Activated T-helper 17 cell treated with anti-CD3 and anti-CD28 coated beads, Interleukin-2, amount 50 U/mL, for 72 hours (primary cell): ENCODE data around the gene MMP19. TPM values are rescaled to one million over a fixed set of nuclear protein-coding genes. Genes with fewer than 3 reads are reported as not detected.

Experiments used
- ATAC-seq: fragments of 150-1000 bp; cut with Tn5 transposase; replicated peaks from 2 replicates; pipeline ENCODE4 v1.10.0; 2021; ENCODE audit warnings: mild to moderate bottlenecking, moderate library complexity
- H3K27ac Mint-ChIP-seq: one replicate; pipeline ENCODE4 v1.8.0; 2022; ENCODE audit warnings: mixed read lengths
- H3K27me3 Mint-ChIP-seq: one replicate; pipeline ENCODE4 v1.8.0; 2022; ENCODE audit warnings: mixed read lengths
- H3K36me3 Mint-ChIP-seq: one replicate; pipeline ENCODE4 v1.8.0; 2022; ENCODE audit warnings: low read depth, mild to moderate bottlenecking, mixed read lengths
- H3K4me1 Mint-ChIP-seq: one replicate; pipeline ENCODE4 v1.8.0; 2022; ENCODE audit warnings: mixed read lengths
- H3K4me3 Mint-ChIP-seq: one replicate; pipeline ENCODE4 v1.8.0; 2022; ENCODE audit warnings: mild to moderate bottlenecking, mixed read lengths
- H3K9me3 Mint-ChIP-seq: one replicate; pipeline ENCODE4 v1.8.0; 2022; ENCODE audit warnings: mixed read lengths
- total RNA-seq, 2 donors: library from RNA; stranded (reverse); gene quantifications; one replicate each; pipeline ENCODE4 v1.2.3, GENCODE V29; 2022

The MMP19 gene
- total RNA-seq, 2 donors from 2014 or later: not detected

- Mint-ChIP-seq H3K4me1 (peaks cover 26% of the 10 kb centered on the region), H3K36me3 (peaks cover 91% of the 10 kb centered on the region), H3K4me3 (no peak overlapping the region), H3K27ac (peak overlapping the region; percentile 33), H3K9me3 (no peaks in the 10 kb centered on the region), H3K27me3 (no peaks in the 10 kb centered on the region)
- ATAC-seq: no peak
These were observed 30.6 kb downstream of the MMP19 start for GRCh38 chr12:55812088-55812487.

DNA sequence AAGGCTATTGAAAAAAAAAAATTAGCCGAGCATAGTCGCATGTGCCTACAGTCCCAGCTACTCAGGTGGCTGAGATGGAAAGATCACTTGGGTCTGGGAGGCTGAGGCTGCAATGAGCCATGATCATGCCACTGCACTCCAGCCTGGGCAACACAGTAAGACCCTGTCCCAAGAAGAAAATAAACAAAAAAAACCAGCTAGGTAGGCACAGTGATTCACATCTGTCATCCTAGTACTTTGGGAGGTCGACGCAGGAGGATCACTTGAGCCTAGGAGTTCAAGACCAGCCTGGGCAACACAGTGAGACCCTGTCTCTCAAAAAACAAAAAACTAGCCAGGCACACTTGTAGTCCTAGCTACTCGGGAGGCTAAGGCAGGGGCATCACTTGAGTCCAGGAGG, 33.5 kb downstream of the MMP19 start:
- peaks cover 28% of the 10 kb centered on the region for H3K4me1 Mint-ChIP-seq
- peaks cover 84% of the 10 kb centered on the region for H3K36me3 Mint-ChIP-seq
- H3K27me3 Mint-ChIP-seq: no peaks in the 10 kb centered on the region
- H3K9me3 Mint-ChIP-seq: no peaks in the 10 kb centered on the region
- no peak overlapping the region for H3K4me3 Mint-ChIP-seq
- peak overlapping the region; percentile 7 for H3K27ac Mint-ChIP-seq
- no peak for ATAC-seq

DNA sequence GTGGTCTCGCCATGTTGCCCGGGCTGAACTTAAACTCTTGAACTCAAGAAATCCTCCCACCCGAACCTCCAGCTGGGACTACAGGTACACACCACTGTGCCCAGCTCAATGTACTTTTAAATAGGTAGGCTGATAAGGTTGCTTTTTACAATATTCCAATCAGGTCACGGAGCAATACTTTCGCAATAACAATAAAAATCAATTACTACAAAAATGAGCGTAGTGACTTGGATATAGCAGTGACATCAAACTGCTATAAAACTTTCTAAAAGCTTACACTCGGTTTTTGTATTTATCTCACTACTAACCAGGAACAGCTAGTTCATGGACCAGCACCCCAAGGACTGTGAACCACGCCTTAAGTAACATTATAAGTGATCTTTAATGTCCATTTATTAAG, 35.8 kb downstream of the MMP19 start:
- Mint-ChIP-seq H3K9me3 (no peaks in the 10 kb centered on the region), H3K36me3 (peaks cover 84% of the 10 kb centered on the region), H3K27me3 (no peaks in the 10 kb centered on the region), H3K27ac (no peak overlapping the region), H3K4me1 (peaks cover 14% of the 10 kb centered on the region), H3K4me3 (no peak overlapping the region)
- ATAC-seq: no peak

GRCh38 chr12:55797550-55797949, 45.2 kb downstream of the MMP19 start:
- no peak for ATAC-seq
- Mint-ChIP-seq H3K27ac (peak overlapping the region; percentile 49), H3K36me3 (peaks cover 100% of the 10 kb centered on the region)

DNA sequence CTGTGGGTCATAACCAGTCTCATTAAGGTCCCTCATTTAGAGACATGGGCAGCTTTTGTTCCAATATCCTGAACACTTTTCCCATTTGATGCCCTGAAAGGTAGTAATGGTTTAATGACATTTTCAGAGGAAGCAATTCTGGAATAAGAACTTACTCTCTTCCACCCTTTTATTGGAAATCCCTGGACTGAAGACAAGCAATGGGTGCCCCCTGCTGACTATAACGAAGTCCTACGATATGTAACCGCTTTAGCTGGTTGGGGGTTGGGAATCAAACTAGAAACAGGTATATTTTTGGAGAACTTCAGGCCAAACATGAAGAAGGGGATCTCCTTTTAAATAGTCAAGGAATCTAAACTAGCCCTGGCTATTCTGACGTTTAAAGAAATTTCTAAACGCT, 45.7 kb downstream of the MMP19 start:
- Mint-ChIP-seq H3K27ac (peak overlapping the region; percentile 31), H3K9me3 (no peaks in the 10 kb centered on the region), H3K4me1 (peaks cover 5% of the 10 kb centered on the region), H3K36me3 (peaks cover 100% of the 10 kb centered on the region), H3K4me3 (no peak overlapping the region), H3K27me3 (no peaks in the 10 kb centered on the region)
- no peak for ATAC-seq

More at GRCh38 chr12:55797550-55797949, 45.2 kb downstream of the MMP19 start:
- H3K4me1 Mint-ChIP-seq: peaks cover 5% of the 10 kb centered on the region
- no peaks in the 10 kb centered on the region for H3K9me3 Mint-ChIP-seq
- H3K4me3 Mint-ChIP-seq: no peak overlapping the region
- no peaks in the 10 kb centered on the region for H3K27me3 Mint-ChIP-seq

- H3K27me3 Mint-ChIP-seq: no peaks in the 10 kb centered on the region
- peaks cover 5% of the 10 kb centered on the region for H3K4me1 Mint-ChIP-seq
- peak; percentile 77 for ATAC-seq
- H3K36me3 Mint-ChIP-seq: peaks cover 100% of the 10 kb centered on the region
- H3K27ac Mint-ChIP-seq: peak overlapping the region; percentile 49
- no peak overlapping the region for H3K4me3 Mint-ChIP-seq
- no peaks in the 10 kb centered on the region for H3K9me3 Mint-ChIP-seq
These were observed 46.8 kb downstream of the MMP19 start for GRCh38 chr12:55795950-55796349.

DNA sequence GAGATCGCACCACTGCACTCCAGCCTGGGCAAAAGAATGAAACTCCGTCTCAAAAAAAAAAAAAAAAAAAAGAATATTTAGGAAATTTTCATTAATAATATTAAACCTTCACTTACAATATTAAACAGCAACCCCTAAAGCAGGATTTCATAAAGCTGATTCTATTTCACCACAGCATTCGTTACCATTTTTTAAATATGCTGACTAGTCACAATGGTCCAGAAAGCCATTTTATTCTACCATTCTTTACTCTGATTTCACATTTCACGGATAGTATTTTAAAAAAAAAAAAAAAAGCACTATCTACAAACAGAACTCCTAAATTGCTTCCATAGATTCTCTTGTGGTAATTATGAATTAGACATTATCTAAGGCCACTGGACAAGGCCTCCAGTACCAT, 52.8 kb downstream of the MMP19 start:
- Mint-ChIP-seq H3K36me3 (peaks cover 100% of the 10 kb centered on the region), H3K27me3 (no peaks in the 10 kb centered on the region), H3K4me1 (no peaks in the 10 kb centered on the region), H3K4me3 (no peak overlapping the region), H3K27ac (no peak overlapping the region), H3K9me3 (no peaks in the 10 kb centered on the region)
- ATAC-seq: no peak

DNA sequence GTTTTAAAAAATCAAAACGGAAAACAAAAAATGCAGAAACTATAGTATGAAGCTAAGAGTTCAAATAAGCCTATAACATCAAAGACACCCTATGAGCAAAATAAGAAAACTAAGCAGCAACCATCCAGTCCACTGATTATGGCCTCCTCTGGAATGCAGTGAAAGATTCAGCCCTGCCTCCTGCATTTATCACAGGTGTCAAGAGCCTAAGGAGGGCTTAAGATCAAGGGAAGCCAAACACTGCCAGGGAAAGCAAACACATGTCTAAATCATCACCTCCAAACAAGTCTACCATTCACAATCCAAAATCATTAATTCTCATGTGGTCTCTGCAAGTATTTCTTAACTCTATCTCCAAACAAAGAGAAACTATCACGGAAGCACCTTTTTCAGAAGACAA, 53.6 kb downstream of the MMP19 start:
- no peak overlapping the region for H3K4me3 Mint-ChIP-seq
- ATAC-seq: no peak
- H3K4me1 Mint-ChIP-seq: no peaks in the 10 kb centered on the region
- H3K27me3 Mint-ChIP-seq: no peaks in the 10 kb centered on the region
- no peak overlapping the region for H3K27ac Mint-ChIP-seq
- peaks cover 100% of the 10 kb centered on the region for H3K36me3 Mint-ChIP-seq
- no peaks in the 10 kb centered on the region for H3K9me3 Mint-ChIP-seq

- Mint-ChIP-seq H3K27me3 (no peaks in the 10 kb centered on the region), H3K4me3 (no peak overlapping the region), H3K4me1 (no peaks in the 10 kb centered on the region), H3K36me3 (peaks cover 100% of the 10 kb centered on the region), H3K9me3 (no peaks in the 10 kb centered on the region), H3K27ac (peak overlapping the region; percentile 38)
- ATAC-seq: no peak
These were observed 54.2 kb downstream of the MMP19 start for GRCh38 chr12:55788546-55788945.

Other genes with a start within 250 kb of the MMP19 start
- not detected for gene OR10P1, start 206.0 kb downstream of the MMP19 start, total RNA-seq
- gene ITGA7, start 135.0 kb downstream of the MMP19 start, total RNA-seq: 1 to 10 TPM; 3.2 to 8.7 TPM
- gene BLOC1S1, start 126.9 kb downstream of the MMP19 start, total RNA-seq: 100 to 1,000 TPM; 104 to 118 TPM
- 10 to 100 TPM; 13.0 to 13.5 TPM for gene RDH5, start 122.5 kb downstream of the MMP19 start, total RNA-seq
- gene CD63, start 113.9 kb downstream of the MMP19 start, total RNA-seq: 100 to 1,000 TPM; 211 to 237 TPM
- 10 to 100 TPM in 1 of 2 donors, 1 to 10 TPM in 1; 7.4 to 14.1 TPM for gene GDF11, start 99.8 kb downstream of the MMP19 start, total RNA-seq
- 100 to 1,000 TPM in 1 of 2 donors, 10 to 100 TPM in 1; 63.6 to 103 TPM for gene SARNP, start 25.2 kb downstream of the MMP19 start, total RNA-seq
- 10 to 100 TPM; 26.5 to 40.2 TPM for gene ORMDL2, start 24.9 kb downstream of the MMP19 start, total RNA-seq
- 10 to 100 TPM; 30.7 to 33.0 TPM for gene DNAJC14, start 13.3 kb downstream of the MMP19 start, total RNA-seq
- 10 to 100 TPM; 23.4 to 35.6 TPM for gene PYM1, start 85.0 kb upstream of the MMP19 start, total RNA-seq
- gene DGKA, start 88.2 kb upstream of the MMP19 start, total RNA-seq: 100 to 1,000 TPM; 282 to 502 TPM
- 1 to 10 TPM in 1 of 2 donors, under 1 TPM in 1; 0.30 to 2.5 TPM for gene PMEL, start 123.1 kb upstream of the MMP19 start, total RNA-seq
- gene CDK2, start 123.9 kb upstream of the MMP19 start, total RNA-seq: 100 to 1,000 TPM; 101 to 104 TPM
- 10 to 100 TPM; 34.2 to 50.8 TPM for gene RAB5B, start 131.1 kb upstream of the MMP19 start, total RNA-seq
- gene SUOX, start 154.3 kb upstream of the MMP19 start, total RNA-seq: 1 to 10 TPM; 3.4 to 3.5 TPM
- 10 to 100 TPM; 19.1 to 20.3 TPM for gene IKZF4, start 178.1 kb upstream of the MMP19 start, total RNA-seq
- 10 to 100 TPM; 32.5 to 36.1 TPM for gene RPS26, start 199.0 kb upstream of the MMP19 start, total RNA-seq
- under 1 TPM; 0.56 to 0.64 TPM for gene ERBB3, start 237.2 kb upstream of the MMP19 start, total RNA-seq